OCI-LY3 (cell line): Measurements from ENCODE around the gene KLHL4.

ENCODE experiments used
- EZH2phosphoT487 ChIP-seq: fragments of 200-600 bp; shearing (Covaris generic); IDR thresholded peaks from 2 replicates; pipeline ENCODE4 v1.6.1; 2018; ENCODE audit warnings: antibody characterized with exemption, mixed run types, low read depth
- TF ChIP-seq, protein P1 (sequence below): fragments of 200-600, 300-600 bp; sonication (generic); IDR thresholded peaks from 2 replicates; pipeline ENCODE4 v1.5.1; 2014; ENCODE audit warnings: antibody characterized with exemption, low read length, low read depth

DNA sequence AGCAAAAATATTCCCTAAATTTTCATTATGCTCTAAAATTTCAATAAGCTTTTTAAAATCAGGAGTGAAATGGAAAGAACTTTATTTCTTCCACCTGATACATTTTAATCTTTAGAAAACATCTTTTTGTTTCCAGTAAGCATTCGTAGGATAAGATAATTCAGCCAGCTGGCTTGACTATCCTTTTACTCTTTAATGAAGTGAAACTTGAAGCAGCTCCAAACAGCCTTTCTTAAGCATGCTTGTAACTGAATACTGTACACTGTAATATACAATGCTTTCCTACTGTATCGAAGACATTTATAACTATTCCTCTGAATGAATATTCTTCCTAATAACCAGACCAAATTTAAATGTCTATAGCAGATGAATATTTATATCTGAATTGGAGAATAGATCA lies 98.8 kb downstream of the KLHL4 start:
- TF ChIP-seq, protein P1, sequence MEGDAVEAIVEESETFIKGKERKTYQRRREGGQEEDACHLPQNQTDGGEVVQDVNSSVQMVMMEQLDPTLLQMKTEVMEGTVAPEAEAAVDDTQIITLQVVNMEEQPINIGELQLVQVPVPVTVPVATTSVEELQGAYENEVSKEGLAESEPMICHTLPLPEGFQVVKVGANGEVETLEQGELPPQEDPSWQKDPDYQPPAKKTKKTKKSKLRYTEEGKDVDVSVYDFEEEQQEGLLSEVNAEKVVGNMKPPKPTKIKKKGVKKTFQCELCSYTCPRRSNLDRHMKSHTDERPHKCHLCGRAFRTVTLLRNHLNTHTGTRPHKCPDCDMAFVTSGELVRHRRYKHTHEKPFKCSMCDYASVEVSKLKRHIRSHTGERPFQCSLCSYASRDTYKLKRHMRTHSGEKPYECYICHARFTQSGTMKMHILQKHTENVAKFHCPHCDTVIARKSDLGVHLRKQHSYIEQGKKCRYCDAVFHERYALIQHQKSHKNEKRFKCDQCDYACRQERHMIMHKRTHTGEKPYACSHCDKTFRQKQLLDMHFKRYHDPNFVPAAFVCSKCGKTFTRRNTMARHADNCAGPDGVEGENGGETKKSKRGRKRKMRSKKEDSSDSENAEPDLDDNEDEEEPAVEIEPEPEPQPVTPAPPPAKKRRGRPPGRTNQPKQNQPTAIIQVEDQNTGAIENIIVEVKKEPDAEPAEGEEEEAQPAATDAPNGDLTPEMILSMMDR, result no peak
- TF ChIP-seq EZH2phosphoT487, result no peak
